WERI-Rb-1 (cell line): Measurements from ENCODE around the gene PKNOX2.

Experiments
- DNase-seq: peaks from one replicate; pipeline ENCODE4 v3.0.0-alpha.2; 2020
- H3K27ac ChIP-seq: fragments of 250-450 bp; sonication (Bioruptor Pico); 2 replicates; pipeline ENCODE4 v1.5.1; 2020; ENCODE audit warnings: mild to moderate bottlenecking, moderate library complexity
- H3K27me3 ChIP-seq: fragments of 250-450 bp; sonication (Bioruptor Pico); 2 replicates; pipeline ENCODE4 v1.5.1; 2021; ENCODE audit warnings: mild to moderate bottlenecking, low read depth, moderate library complexity; ENCODE audit not compliant: insufficient read depth, severe bottlenecking
- H3K36me3 ChIP-seq: fragments of 250-450 bp; sonication (Bioruptor Pico); 2 replicates; pipeline ENCODE4 v1.5.1; 2020; ENCODE audit warnings: mild to moderate bottlenecking, moderate library complexity
- H3K4me3 ChIP-seq: 2 replicates; pipeline ENCODE4 v1.5.1; 2011; ENCODE audit warnings: low read depth, mild to moderate bottlenecking, control low read depth, low read length
- H3K9me3 ChIP-seq: fragments of 250-450 bp; sonication (Bioruptor Pico); 2 replicates; pipeline ENCODE4 v1.5.1; 2021; ENCODE audit warnings: mild to moderate bottlenecking, moderate library complexity; ENCODE audit not compliant: severe bottlenecking
- CTCF ChIP-seq: IDR thresholded peaks from 2 replicates; pipeline ENCODE4 v1.5.1; 2011; ENCODE audit warnings: low read depth, mild to moderate bottlenecking, control low read depth, inconsistent platforms, low read length

Gene PKNOX2

GRCh38 chr11:125262194-125262829, 97.8 kb downstream of the PKNOX2 start:
- no peaks in the 10 kb centered on the region for H3K9me3 ChIP-seq
- TF ChIP-seq CTCF: no peak
- no peaks in the 10 kb centered on the region for H3K36me3 ChIP-seq
- no peak for DNase-seq
- no peaks in the 10 kb centered on the region for H3K27me3 ChIP-seq
- H3K4me3 ChIP-seq: no peak overlapping the region
- no peak overlapping the region for H3K27ac ChIP-seq

DNA sequence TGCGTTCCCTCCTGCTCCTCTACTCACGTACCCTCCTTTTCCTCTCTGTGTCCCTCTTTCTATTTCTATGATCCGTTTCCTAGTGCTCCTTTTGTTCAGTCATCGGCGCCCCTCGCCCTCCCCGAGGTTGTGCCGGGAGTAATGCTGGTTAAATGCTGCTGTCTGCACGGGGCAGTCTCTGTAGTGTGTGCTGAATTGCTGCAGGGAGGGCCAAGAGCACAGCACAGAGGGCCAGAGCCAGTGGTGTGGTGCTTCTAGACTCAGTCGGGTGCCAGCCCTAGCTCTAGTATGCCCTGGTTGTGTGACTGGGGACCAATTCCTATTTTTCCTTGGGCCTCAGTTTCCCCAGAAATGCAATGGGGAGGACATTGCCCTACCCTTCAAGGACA, 98.3 kb downstream of the PKNOX2 start:
- Histone ChIP-seq H3K9me3 (no peaks in the 10 kb centered on the region), H3K36me3 (no peaks in the 10 kb centered on the region), H3K27ac (no peak overlapping the region), H3K27me3 (no peaks in the 10 kb centered on the region), H3K4me3 (no peak overlapping the region)
- TF ChIP-seq CTCF: no peak
- DNase-seq: no peak

DNA sequence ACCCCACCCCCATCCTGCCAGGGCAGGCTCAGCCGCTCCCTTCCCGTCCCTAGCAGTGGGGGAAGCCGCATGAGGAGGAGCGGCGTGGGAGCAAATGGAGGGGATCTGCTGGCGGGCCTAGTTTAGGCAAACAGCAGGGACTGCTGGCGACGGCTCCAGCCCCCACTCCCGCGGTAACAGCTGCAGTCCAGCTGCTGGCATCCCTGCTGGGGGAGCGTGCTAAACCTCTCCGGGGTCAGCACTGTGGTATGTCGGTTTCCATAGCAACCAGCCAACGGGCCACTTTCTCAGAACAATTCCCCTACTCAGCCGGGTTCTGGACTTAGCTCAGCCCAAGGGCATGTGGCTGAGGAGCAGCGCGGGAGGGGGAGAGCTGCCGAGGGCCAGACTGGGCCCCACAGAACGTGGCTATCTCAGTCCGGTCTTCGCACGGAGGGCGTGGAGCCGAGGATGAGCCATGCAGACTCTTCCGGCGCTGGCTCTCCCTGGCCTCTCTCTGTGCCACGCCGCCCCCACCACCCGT, 98.8 kb downstream of the PKNOX2 start:
- Histone ChIP-seq H3K36me3 (no peaks in the 10 kb centered on the region), H3K4me3 (no peak overlapping the region), H3K27me3 (no peaks in the 10 kb centered on the region), H3K9me3 (no peaks in the 10 kb centered on the region), H3K27ac (no peak overlapping the region)
- DNase-seq: no peak
- no peak for TF ChIP-seq CTCF

DNA sequence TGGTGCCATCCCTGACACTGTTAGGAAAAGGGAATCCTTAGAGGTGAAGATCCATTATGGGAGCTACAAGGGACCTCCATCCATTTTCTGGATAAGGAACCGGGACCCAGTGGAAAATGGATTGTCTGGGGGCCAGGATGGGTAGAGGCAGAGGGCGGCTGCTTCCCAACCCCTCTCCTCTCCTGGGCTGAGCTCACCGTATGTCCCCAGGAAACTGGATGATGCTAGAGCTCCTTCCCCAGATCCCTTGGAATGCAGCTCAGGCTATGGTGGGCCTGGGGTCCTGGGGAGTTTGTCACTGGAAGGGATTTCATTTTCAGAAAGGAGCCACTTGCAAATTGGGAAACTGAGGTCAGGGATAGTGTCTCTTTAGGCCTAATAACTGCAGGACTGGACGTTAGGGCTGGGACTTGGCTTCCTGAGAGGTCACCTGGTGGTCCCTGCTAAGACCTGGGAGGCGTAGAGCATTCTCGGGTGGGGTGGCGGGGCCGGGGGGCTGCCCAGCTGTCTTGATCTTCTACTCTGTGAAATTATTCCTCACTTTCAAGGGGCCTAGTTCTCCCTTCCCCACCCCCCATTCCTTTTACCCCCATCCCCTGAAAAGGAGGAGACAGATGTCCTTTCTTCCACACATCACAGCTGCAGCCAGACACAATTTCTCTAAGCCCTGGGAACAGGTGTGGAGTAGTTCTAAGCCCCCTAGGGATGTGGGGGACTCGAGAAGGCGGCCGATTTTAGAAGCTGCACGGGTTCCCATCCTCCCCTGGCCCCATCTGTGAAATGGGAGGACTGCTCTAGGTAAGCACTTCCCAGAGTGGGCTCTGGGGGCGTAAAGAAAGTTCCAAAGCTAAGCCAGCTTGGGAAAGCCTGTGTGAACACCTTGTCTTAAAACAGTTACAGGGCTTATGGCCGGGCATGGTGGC, 99.8 kb downstream of the PKNOX2 start:
- Histone ChIP-seq H3K9me3 (no peaks in the 10 kb centered on the region), H3K4me3 (no peak overlapping the region), H3K27me3 (no peaks in the 10 kb centered on the region), H3K36me3 (no peaks in the 10 kb centered on the region), H3K27ac (no peak overlapping the region)
- no peak for DNase-seq
- TF ChIP-seq CTCF: no peak

GRCh38 chr11:125267548-125267947, 103.0 kb downstream of the PKNOX2 start:
- no peak overlapping the region for H3K4me3 ChIP-seq
- H3K9me3 ChIP-seq: no peaks in the 10 kb centered on the region
- H3K27me3 ChIP-seq: no peaks in the 10 kb centered on the region
- H3K36me3 ChIP-seq: no peaks in the 10 kb centered on the region
- no peak overlapping the region for H3K27ac ChIP-seq
- no peak for DNase-seq
- no peak for TF ChIP-seq CTCF
